Measurements from ENCODE around the gene TESK2.

Gene TESK2

DNA sequence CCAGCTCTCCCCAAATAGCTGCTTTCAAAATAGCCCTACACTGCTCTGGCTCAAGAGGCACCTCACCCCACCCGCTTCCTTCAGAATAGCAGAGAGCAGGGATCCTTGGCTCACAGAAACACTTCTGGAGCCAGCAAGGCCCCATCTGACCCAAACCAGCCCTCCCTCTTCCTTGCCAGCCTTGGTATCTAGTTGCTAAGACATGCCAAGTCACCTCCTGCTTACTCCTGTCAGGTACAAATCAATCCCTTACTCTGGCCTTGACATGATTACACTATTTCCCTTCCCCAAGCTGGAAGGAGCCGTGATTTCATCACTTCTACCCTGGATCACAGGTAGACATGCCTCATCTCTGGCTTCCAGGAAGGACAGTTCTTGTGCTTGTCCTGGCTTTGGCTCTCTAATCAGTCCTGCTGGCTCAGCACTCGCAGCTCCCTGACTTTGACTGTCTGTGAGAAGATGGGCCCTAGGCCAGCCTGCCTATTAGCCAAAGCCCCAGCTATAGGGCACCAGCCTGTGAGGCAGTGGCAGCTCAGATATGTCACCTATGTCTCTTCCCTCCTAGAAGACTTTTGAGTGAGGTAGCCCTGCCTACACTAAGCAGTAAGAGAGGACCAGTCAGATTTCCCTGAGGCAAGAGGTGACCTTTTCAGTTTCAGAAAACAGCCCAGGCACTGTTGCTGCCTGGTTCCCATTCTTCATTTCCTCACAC lies 141.8 kb downstream of the TESK2 start:
- Histone ChIP-seq H3K4me3 (ENCODE audit: low read length) (no peak overlapping the region), H2BK120ac (ENCODE audit: low read depth, low read length) (no peak overlapping the region), H3K18ac (ENCODE audit: low read length) (no peak overlapping the region), H3K4me2 (ENCODE audit: low read length) (no peak overlapping the region), H2BK5ac (ENCODE audit: low read length) (no peak overlapping the region), H3K23ac (ENCODE audit: low read length) (no peak overlapping the region), H4K5ac (ENCODE audit: low read length) (no peak overlapping the region), H3K36me3 (ENCODE audit: control insufficient read depth, insufficient read depth, low read length) (no peaks in the 10 kb centered on the region), H2AK5ac (ENCODE audit: low read length) (no peak overlapping the region), H3K56ac (ENCODE audit: low read length) (peak overlapping the region; percentile 6), H3K27me3 (ENCODE audit: insufficient read depth, low read length, poor library complexity) (no peaks in the 10 kb centered on the region), H4K8ac (ENCODE audit: low read depth, low read length) (no peak overlapping the region), H2BK15ac (replicated peaks; ENCODE audit: low read depth) (no peak overlapping the region), H3K79me1 (ENCODE audit: low read length) (no peaks in the 10 kb centered on the region), H3K4ac (ENCODE audit: low read depth, low read length) (no peak overlapping the region), H3K4me1 (ENCODE audit: control insufficient read depth, low read depth, low read length) (no peaks in the 10 kb centered on the region), H3K9ac (ENCODE audit: low read length) (no peak overlapping the region), H3K27ac (ENCODE audit: low read depth, low read length) (no peak overlapping the region), H3K79me2 (ENCODE audit: control insufficient read depth, insufficient read depth, low read length) (no peaks in the 10 kb centered on the region)
- peak; percentile 31 for DNase-seq
- WGBS (ENCODE audit: extremely low coverage, insufficient coverage, low lambda C conversion rate) = no CpG with 5 or more reads among the region's 3 CpGs

DNA sequence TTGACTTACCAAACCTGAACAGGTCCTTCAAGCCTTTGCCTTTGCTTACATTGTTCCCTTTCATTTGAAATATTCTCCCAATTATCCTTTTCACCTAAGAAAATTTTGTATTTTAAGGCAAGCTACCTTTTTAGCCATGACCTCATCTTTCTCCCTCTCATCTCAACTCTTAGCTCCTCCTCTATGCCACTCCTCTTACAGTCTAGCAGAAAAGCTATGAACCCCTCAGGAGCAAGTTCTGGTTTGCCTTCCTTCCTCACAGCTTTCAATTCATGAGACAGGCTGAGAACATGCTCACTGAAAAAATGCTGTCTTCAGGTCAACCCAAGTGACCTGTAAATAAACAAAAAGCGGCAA lies 142.4 kb downstream of the TESK2 start:
- H3K18ac ChIP-seq (ENCODE audit: low read length) = no peak overlapping the region
- no peak overlapping the region for H3K23ac ChIP-seq (ENCODE audit: low read length)
- no peak overlapping the region for H2BK15ac ChIP-seq (replicated peaks; ENCODE audit: low read depth)
- H4K8ac ChIP-seq (ENCODE audit: low read depth, low read length) = no peak overlapping the region
- H3K4me1 ChIP-seq (ENCODE audit: control insufficient read depth, low read depth, low read length) = no peaks in the 10 kb centered on the region
- no peak overlapping the region for H3K9ac ChIP-seq (ENCODE audit: low read length)
- no peaks in the 10 kb centered on the region for H3K79me2 ChIP-seq (ENCODE audit: control insufficient read depth, insufficient read depth, low read length)
- no peak overlapping the region for H2BK120ac ChIP-seq (ENCODE audit: low read depth, low read length)
- no peak overlapping the region for H3K4ac ChIP-seq (ENCODE audit: low read depth, low read length)
- no peak overlapping the region for H3K27ac ChIP-seq (ENCODE audit: low read depth, low read length)
- H2AK5ac ChIP-seq (ENCODE audit: low read length) = no peak overlapping the region
- peaks cover 2% of the 10 kb centered on the region for H3K36me3 ChIP-seq (ENCODE audit: control insufficient read depth, insufficient read depth, low read length)
- no peak overlapping the region for H3K56ac ChIP-seq (ENCODE audit: low read length)
- H4K5ac ChIP-seq (ENCODE audit: low read length) = no peak overlapping the region
- no peak overlapping the region for H3K4me3 ChIP-seq (ENCODE audit: low read length)
- H2BK5ac ChIP-seq (ENCODE audit: low read length) = no peak overlapping the region
- no peak for DNase-seq
- no peaks in the 10 kb centered on the region for H3K27me3 ChIP-seq (ENCODE audit: insufficient read depth, low read length, poor library complexity)
- no peak overlapping the region for H3K4me2 ChIP-seq (ENCODE audit: low read length)
- no CpG with 5 or more reads among the region's 1 CpG for WGBS (ENCODE audit: extremely low coverage, insufficient coverage, low lambda C conversion rate)
- H3K79me1 ChIP-seq (ENCODE audit: low read length) = peaks cover under 1% of the 10 kb centered on the region

DNA sequence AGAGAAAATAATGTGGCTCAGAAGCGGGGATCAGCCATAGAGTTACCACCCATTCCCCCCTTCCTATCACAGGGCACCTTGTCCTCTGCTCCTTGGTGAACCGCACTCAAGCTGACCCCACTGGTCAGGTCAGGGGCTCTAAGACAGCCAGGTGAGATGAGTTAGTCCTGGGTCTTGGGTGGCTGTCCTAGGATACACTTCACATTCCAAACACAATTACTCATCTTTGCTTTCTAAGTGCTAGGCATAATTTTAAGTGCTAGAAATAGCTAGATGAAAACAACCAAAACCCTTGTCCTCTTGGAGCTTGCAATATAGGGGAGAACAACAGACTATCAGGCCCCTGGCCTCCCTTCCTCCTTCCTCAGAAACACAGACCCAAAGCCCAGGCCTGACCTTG lies 142.9 kb downstream of the TESK2 start:
- no CpG with 5 or more reads among the region's 2 CpGs for WGBS (ENCODE audit: extremely low coverage, insufficient coverage, low lambda C conversion rate)
- Histone ChIP-seq H4K8ac (ENCODE audit: low read depth, low read length) (no peak overlapping the region), H3K23ac (ENCODE audit: low read length) (no peak overlapping the region), H3K4ac (ENCODE audit: low read depth, low read length) (no peak overlapping the region), H3K56ac (ENCODE audit: low read length) (no peak overlapping the region), H3K4me3 (ENCODE audit: low read length) (no peak overlapping the region), H2BK120ac (ENCODE audit: low read depth, low read length) (no peak overlapping the region), H2BK5ac (ENCODE audit: low read length) (no peak overlapping the region), H3K36me3 (ENCODE audit: control insufficient read depth, insufficient read depth, low read length) (peaks cover 6% of the 10 kb centered on the region), H3K4me2 (ENCODE audit: low read length) (no peak overlapping the region), H3K27ac (ENCODE audit: low read depth, low read length) (no peak overlapping the region), H3K79me2 (ENCODE audit: control insufficient read depth, insufficient read depth, low read length) (peaks cover under 1% of the 10 kb centered on the region), H3K9ac (ENCODE audit: low read length) (no peak overlapping the region), H3K18ac (ENCODE audit: low read length) (no peak overlapping the region), H2AK5ac (ENCODE audit: low read length) (no peak overlapping the region), H4K5ac (ENCODE audit: low read length) (no peak overlapping the region), H3K4me1 (ENCODE audit: control insufficient read depth, low read depth, low read length) (no peaks in the 10 kb centered on the region), H2BK15ac (replicated peaks; ENCODE audit: low read depth) (no peak overlapping the region), H3K27me3 (ENCODE audit: insufficient read depth, low read length, poor library complexity) (no peaks in the 10 kb centered on the region), H3K79me1 (ENCODE audit: low read length) (peaks cover 1% of the 10 kb centered on the region)
- peak; percentile 17 for DNase-seq

DNA sequence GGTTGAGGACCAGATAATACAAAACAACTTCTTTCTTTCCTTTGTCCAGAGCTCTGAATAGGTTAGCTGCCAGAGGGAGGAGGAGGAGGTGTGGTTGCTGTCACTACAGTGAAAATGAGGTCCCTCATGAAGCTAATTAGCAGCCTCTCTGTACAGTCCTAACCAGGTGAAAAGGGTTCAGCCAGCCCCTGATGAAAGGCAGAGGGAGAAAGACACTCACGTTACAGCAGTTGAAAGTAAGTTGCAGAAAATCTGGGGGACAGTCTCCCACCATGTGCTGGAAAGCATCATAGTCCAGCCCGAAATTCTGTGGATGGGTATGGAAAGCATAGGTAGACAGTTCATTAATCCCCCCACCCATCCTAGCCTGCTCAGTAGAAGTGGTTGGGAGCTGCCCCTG lies 144.5 kb downstream of the TESK2 start:
- no peaks in the 10 kb centered on the region for H3K4me1 ChIP-seq (ENCODE audit: control insufficient read depth, low read depth, low read length)
- no peak overlapping the region for H3K18ac ChIP-seq (ENCODE audit: low read length)
- WGBS (ENCODE audit: extremely low coverage, insufficient coverage, low lambda C conversion rate) = no CpG with 5 or more reads among the region's 2 CpGs
- H3K56ac ChIP-seq (ENCODE audit: low read length) = no peak overlapping the region
- H3K27ac ChIP-seq (ENCODE audit: low read depth, low read length) = no peak overlapping the region
- no peak overlapping the region for H2AK5ac ChIP-seq (ENCODE audit: low read length)
- H3K4ac ChIP-seq (ENCODE audit: low read depth, low read length) = no peak overlapping the region
- H2BK15ac ChIP-seq (replicated peaks; ENCODE audit: low read depth) = no peak overlapping the region
- no peak overlapping the region for H2BK120ac ChIP-seq (ENCODE audit: low read depth, low read length)
- no peak overlapping the region for H3K4me3 ChIP-seq (ENCODE audit: low read length)
- H3K9ac ChIP-seq (ENCODE audit: low read length) = no peak overlapping the region
- peaks cover 11% of the 10 kb centered on the region for H3K79me1 ChIP-seq (ENCODE audit: low read length)
- peaks cover 9% of the 10 kb centered on the region for H3K79me2 ChIP-seq (ENCODE audit: control insufficient read depth, insufficient read depth, low read length)
- no peak overlapping the region for H4K8ac ChIP-seq (ENCODE audit: low read depth, low read length)
- H3K23ac ChIP-seq (ENCODE audit: low read length) = no peak overlapping the region
- DNase-seq = no peak
- no peak overlapping the region for H2BK5ac ChIP-seq (ENCODE audit: low read length)
- H3K27me3 ChIP-seq (ENCODE audit: insufficient read depth, low read length, poor library complexity) = no peaks in the 10 kb centered on the region
- peaks cover 12% of the 10 kb centered on the region for H3K36me3 ChIP-seq (ENCODE audit: control insufficient read depth, insufficient read depth, low read length)
- H3K4me2 ChIP-seq (ENCODE audit: low read length) = no peak overlapping the region
- no peak overlapping the region for H4K5ac ChIP-seq (ENCODE audit: low read length)

DNA sequence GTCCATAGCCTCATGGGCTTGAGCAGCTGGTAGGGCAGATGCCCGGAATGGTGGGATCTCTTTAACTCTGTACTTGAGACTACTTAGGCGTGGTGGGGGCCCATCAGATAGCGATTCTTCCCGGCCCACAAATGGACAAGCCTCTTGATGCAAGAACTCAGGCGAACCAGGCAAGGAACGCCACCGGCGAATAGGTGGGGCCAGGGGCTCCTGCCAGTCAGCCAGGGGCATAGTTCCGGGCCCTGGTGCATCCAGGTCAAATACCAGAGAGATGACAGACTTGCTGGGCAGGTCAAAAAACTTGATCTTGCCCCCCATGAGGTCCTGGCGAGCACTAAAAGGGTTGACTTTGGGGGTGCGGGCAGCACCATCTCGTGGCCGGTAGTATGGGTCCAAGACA lies 145.9 kb downstream of the TESK2 start:
- H4K5ac ChIP-seq (ENCODE audit: low read length) = no peak overlapping the region
- no peak overlapping the region for H2BK5ac ChIP-seq (ENCODE audit: low read length)
- no peak overlapping the region for H3K4me2 ChIP-seq (ENCODE audit: low read length)
- peaks cover 20% of the 10 kb centered on the region for H3K79me1 ChIP-seq (ENCODE audit: low read length)
- DNase-seq = no peak
- H2AK5ac ChIP-seq (ENCODE audit: low read length) = no peak overlapping the region
- H3K9ac ChIP-seq (ENCODE audit: low read length) = no peak overlapping the region
- no peak overlapping the region for H3K4ac ChIP-seq (ENCODE audit: low read depth, low read length)
- H3K4me1 ChIP-seq (ENCODE audit: control insufficient read depth, low read depth, low read length) = peaks cover 3% of the 10 kb centered on the region
- no peak overlapping the region for H3K23ac ChIP-seq (ENCODE audit: low read length)
- H4K8ac ChIP-seq (ENCODE audit: low read depth, low read length) = no peak overlapping the region
- H3K36me3 ChIP-seq (ENCODE audit: control insufficient read depth, insufficient read depth, low read length) = peaks cover 12% of the 10 kb centered on the region
- H3K79me2 ChIP-seq (ENCODE audit: control insufficient read depth, insufficient read depth, low read length) = peaks cover 20% of the 10 kb centered on the region
- no peak overlapping the region for H2BK15ac ChIP-seq (replicated peaks; ENCODE audit: low read depth)
- WGBS (ENCODE audit: extremely low coverage, insufficient coverage, low lambda C conversion rate) = no CpG with 5 or more reads among the region's 13 CpGs
- H3K27ac ChIP-seq (ENCODE audit: low read depth, low read length) = no peak overlapping the region
- H2BK120ac ChIP-seq (ENCODE audit: low read depth, low read length) = no peak overlapping the region
- no peak overlapping the region for H3K18ac ChIP-seq (ENCODE audit: low read length)
- no peak overlapping the region for H3K56ac ChIP-seq (ENCODE audit: low read length)
- no peak overlapping the region for H3K4me3 ChIP-seq (ENCODE audit: low read length)
- no peaks in the 10 kb centered on the region for H3K27me3 ChIP-seq (ENCODE audit: insufficient read depth, low read length, poor library complexity)

DNA sequence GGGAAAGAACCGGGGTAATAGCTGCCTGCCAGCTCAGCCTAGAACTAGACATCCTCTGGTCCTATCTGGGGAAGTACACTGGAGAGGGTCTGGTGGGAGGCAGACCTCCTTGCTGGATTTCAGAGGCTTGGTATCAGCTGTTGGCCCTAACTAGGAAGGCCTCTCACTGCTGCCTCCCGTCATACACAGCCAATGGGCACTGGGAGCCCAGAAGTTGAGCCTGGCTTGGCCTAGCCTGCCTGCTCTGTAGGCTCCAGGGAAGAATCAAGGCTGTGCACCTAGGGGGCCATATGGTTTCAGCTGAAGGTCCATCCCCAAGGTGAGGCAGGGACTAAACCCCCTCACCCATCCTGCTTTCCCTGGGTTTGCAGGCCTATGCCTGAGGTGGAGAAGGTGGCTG lies 146.5 kb downstream of the TESK2 start:
- no peak overlapping the region for H3K56ac ChIP-seq (ENCODE audit: low read length)
- H2AK5ac ChIP-seq (ENCODE audit: low read length) = no peak overlapping the region
- no peak overlapping the region for H2BK120ac ChIP-seq (ENCODE audit: low read depth, low read length)
- H3K18ac ChIP-seq (ENCODE audit: low read length) = no peak overlapping the region
- no peak overlapping the region for H2BK5ac ChIP-seq (ENCODE audit: low read length)
- peaks cover 20% of the 10 kb centered on the region for H3K79me1 ChIP-seq (ENCODE audit: low read length)
- H3K79me2 ChIP-seq (ENCODE audit: control insufficient read depth, insufficient read depth, low read length) = peaks cover 20% of the 10 kb centered on the region
- WGBS (ENCODE audit: extremely low coverage, insufficient coverage, low lambda C conversion rate) = no CpG with 5 or more reads among the region's 2 CpGs
- no peak overlapping the region for H4K8ac ChIP-seq (ENCODE audit: low read depth, low read length)
- no peak overlapping the region for H4K5ac ChIP-seq (ENCODE audit: low read length)
- H3K27ac ChIP-seq (ENCODE audit: low read depth, low read length) = no peak overlapping the region
- H2BK15ac ChIP-seq (replicated peaks; ENCODE audit: low read depth) = no peak overlapping the region
- no peak overlapping the region for H3K23ac ChIP-seq (ENCODE audit: low read length)
- H3K36me3 ChIP-seq (ENCODE audit: control insufficient read depth, insufficient read depth, low read length) = peaks cover 12% of the 10 kb centered on the region
- H3K4me2 ChIP-seq (ENCODE audit: low read length) = no peak overlapping the region
- no peak for DNase-seq
- peaks cover 3% of the 10 kb centered on the region for H3K4me1 ChIP-seq (ENCODE audit: control insufficient read depth, low read depth, low read length)
- no peak overlapping the region for H3K4me3 ChIP-seq (ENCODE audit: low read length)
- no peak overlapping the region for H3K4ac ChIP-seq (ENCODE audit: low read depth, low read length)
- H3K27me3 ChIP-seq (ENCODE audit: insufficient read depth, low read length, poor library complexity) = no peaks in the 10 kb centered on the region
- H3K9ac ChIP-seq (ENCODE audit: low read length) = no peak overlapping the region
